B cell (primary cell): Measurements from ENCODE around the gene IL17RE. TPM values are rescaled to one million over a fixed set of nuclear protein-coding genes. Genes with fewer than 3 reads are reported as not detected.
"Not testable (repeated sequence)": the region's sequence is repeated elsewhere in the genome, so short reads cannot be mapped to it uniquely, and the experiment has no call there.

ENCODE experiments used
- ATAC-seq: fragments of 200-7000 bp; cut with Tn5 transposase; one replicate; pipeline ENCODE4 v1.10.0; 2021; ENCODE audit warnings: low read depth, mild to moderate bottlenecking, moderate number of reproducible peaks, moderate library complexity
- CTCF ChIA-PET: fragments of 350-600 bp; sonication (Branson Sonifier 250); formaldehyde crosslinking; loops from one replicate; lab custom pipeline; 2021; ENCODE audit warnings: antibody characterized with exemption, inconsistent platforms; lab: Charles Lee
- POLR2A ChIA-PET: fragments of 350-600 bp; sonication (Branson Sonifier 250); formaldehyde crosslinking; loops from one replicate; lab custom pipeline; 2021; ENCODE audit warnings: antibody characterized with exemption; lab: Charles Lee
- DNase-seq: peaks from one replicate; pipeline ENCODE4 v3.0.0; 2013
- H2AFZ ChIP-seq: 2 replicates; pipeline ENCODE4 v1.6.1; 2012; ENCODE audit warnings: mild to moderate bottlenecking, low read depth, low read length; ENCODE audit not compliant: insufficient read depth, poor library complexity, severe bottlenecking
- H3K27ac ChIP-seq, 2 donors: 1 replicate in 1 of 2; 2 replicates in 1 of 2; pipeline ENCODE4 v1.5.1; 2012 to 2013; ENCODE audit warnings: low read length in 2 of 2, mild to moderate bottlenecking in 2 of 2, moderate library complexity in 1 of 2
- H3K27me3 ChIP-seq, 4 experiments: fragments of 200-600 bp in 1 of 4; sonication (generic) in 1 of 4; replicated peaks in 1 of 4; 1 replicate in 2 of 4; 2 replicates in 2 of 4; pipeline versions ENCODE4 v1.6.1 to v1.7.0; 2013 to 2016; ENCODE audit warnings: low read length in 3 of 4, mild to moderate bottlenecking in 2 of 4, mixed read lengths in 1 of 4, moderate library complexity in 1 of 4; ENCODE audit not compliant: insufficient read depth in 4 of 4, control insufficient read depth in 3 of 4; ENCODE audit errors: control extremely low read depth in 1 of 4
- H3K36me3 ChIP-seq, 2 experiments: replicated peaks in 1 of 2; 1 replicate in 1 of 2; 2 replicates in 1 of 2; pipeline versions ENCODE4 v1.6.1 to v1.7.1; 2013; ENCODE audit warnings: low read length in 1 of 2; ENCODE audit not compliant: insufficient read depth in 2 of 2, control insufficient read depth in 1 of 2; ENCODE audit errors: control extremely low read depth in 1 of 2, extremely low read depth in 1 of 2
- H3K4me1 ChIP-seq, 2 donors: fragments of 200-600 bp in 1 of 2; sonication (generic) in 1 of 2; 1 replicate in 1 of 2; 2 replicates in 1 of 2; pipeline versions ENCODE4 v1.5.1 to v1.6.1; 2013 to 2017; ENCODE audit warnings: low read length in 2 of 2; ENCODE audit not compliant: control insufficient read depth in 2 of 2, insufficient read depth in 2 of 2
- H3K4me2 ChIP-seq: replicated peaks from 2 replicates; pipeline ENCODE3; 2012; ENCODE audit warnings: mild to moderate bottlenecking, low read depth, low read length; ENCODE audit not compliant: poor library complexity, severe bottlenecking
- H3K4me3 ChIP-seq, 5 experiments: fragments of 200-600 bp in 1 of 5; sonication (generic) in 1 of 5; 1 replicate in 3 of 5; 2 replicates in 2 of 5; pipeline versions ENCODE4 v1.5.1 to v1.7.0; 2011 to 2016; ENCODE audit warnings: low read length in 4 of 5, mild to moderate bottlenecking in 4 of 5, low read depth in 2 of 5, control low read depth in 1 of 5, moderate library complexity in 1 of 5; ENCODE audit not compliant: insufficient read depth in 1 of 5; ENCODE audit errors: control extremely low read depth in 1 of 5, extremely low read depth in 1 of 5
- H3K79me2 ChIP-seq: fragments of 200-600 bp; sonication (generic); one replicate; pipeline ENCODE4 v1.6.0; 2016; ENCODE audit warnings: low read length; ENCODE audit not compliant: control insufficient read depth, insufficient read depth
- H3K9ac ChIP-seq: fragments of 200-600 bp; sonication (generic); 2 replicates; pipeline ENCODE4 v1.6.1; 2017; ENCODE audit warnings: mild to moderate bottlenecking, low read length, moderate library complexity
- H3K9me3 ChIP-seq, 3 donors: one replicate each; pipeline versions ENCODE4 v1.6.1 to v1.7.1; 2013; ENCODE audit warnings: low read length in 2 of 3; ENCODE audit not compliant: control insufficient read depth in 2 of 3, insufficient read depth in 1 of 3; ENCODE audit errors: control extremely low read depth in 1 of 3
- H4K20me1 ChIP-seq: 2 replicates; pipeline ENCODE4 v1.6.0; 2012; ENCODE audit warnings: mild to moderate bottlenecking, low read length; ENCODE audit not compliant: insufficient read depth, control insufficient read depth, poor library complexity, severe bottlenecking
- H3K27ac Mint-ChIP-seq: one replicate; pipeline ENCODE4 v1.8.0; 2021; ENCODE audit warnings: mixed read lengths
- H3K27me3 Mint-ChIP-seq: one replicate; pipeline ENCODE4 v1.8.0; 2021; ENCODE audit warnings: mixed read lengths
- H3K4me1 Mint-ChIP-seq: one replicate; pipeline ENCODE4 v1.8.0; 2021; ENCODE audit warnings: mixed read lengths
- H3K4me3 Mint-ChIP-seq: one replicate; pipeline ENCODE4 v1.8.0; 2021; ENCODE audit warnings: mixed read lengths
- H3K9me3 Mint-ChIP-seq: one replicate; pipeline ENCODE4 v1.8.0; 2022; ENCODE audit warnings: mixed read lengths; ENCODE audit not compliant: insufficient read depth
- EZH2 ChIP-seq: IDR thresholded peaks from 2 replicates; pipeline ENCODE4 v1.6.1; 2012; ENCODE audit warnings: borderline replicate concordance, low read depth, mild to moderate bottlenecking, moderate library complexity, low read length; ENCODE audit not compliant: insufficient read depth, poor library complexity, severe bottlenecking
- WGBS: methylation state at CpG from one replicate; pipeline ENCODE4 v1.1.5; 2013; ENCODE audit warnings: missing lambda C conversion rate; ENCODE audit not compliant: insufficient coverage; 5-methylcytosine and 5-hydroxymethylcytosine counted together
- intact Hi-C: fragments of 100-400 bp; cut with micrococcal nuclease; formaldehyde crosslinking; loops from one replicate; pipeline ENCODE4 v1.10.0; 2022
- polyA plus RNA-seq: library from polyadenylated mRNA; depleted of rRNA; stranded (reverse); fragments of >200 nt; gene quantifications from 2 replicates; pipeline ENCODE4 v1.2.3, GENCODE V29; 2012
- total RNA-seq, 2 donors: library from RNA; stranded (reverse); fragments of 120-200 nt in 1 of 2; gene quantifications; 1 replicate in 1 of 2; 2 replicates in 1 of 2; pipeline versions ENCODE4 v1.2.3 to v1.2.4, GENCODE V29; 2013 to 2022
- TF ChIP-seq, protein P1 (sequence below): fragments of 200-600 bp; IDR thresholded peaks from one replicate; pipeline ENCODE4 v1.8.0; 2022; ENCODE audit warnings: antibody characterized with exemption, mild to moderate bottlenecking

Gene IL17RE
- total and polyA plus RNA-seq, 2 donors (not counting 1 experiment from before 2014, with no cell fraction given): 0.37 TPM; not detected in 1

GRCh38 chr3:9864200-9864927 is 38.3 kb upstream of the IL17RE start:
- H3K4me2 ChIP-seq: no peak overlapping the region
- no peak for DNase-seq
- H3K27me3 ChIP-seq: peaks cover 0 to 22% (median 6%) of the 10 kb centered on the region in 4 experiments
- TF ChIP-seq, protein P1, sequence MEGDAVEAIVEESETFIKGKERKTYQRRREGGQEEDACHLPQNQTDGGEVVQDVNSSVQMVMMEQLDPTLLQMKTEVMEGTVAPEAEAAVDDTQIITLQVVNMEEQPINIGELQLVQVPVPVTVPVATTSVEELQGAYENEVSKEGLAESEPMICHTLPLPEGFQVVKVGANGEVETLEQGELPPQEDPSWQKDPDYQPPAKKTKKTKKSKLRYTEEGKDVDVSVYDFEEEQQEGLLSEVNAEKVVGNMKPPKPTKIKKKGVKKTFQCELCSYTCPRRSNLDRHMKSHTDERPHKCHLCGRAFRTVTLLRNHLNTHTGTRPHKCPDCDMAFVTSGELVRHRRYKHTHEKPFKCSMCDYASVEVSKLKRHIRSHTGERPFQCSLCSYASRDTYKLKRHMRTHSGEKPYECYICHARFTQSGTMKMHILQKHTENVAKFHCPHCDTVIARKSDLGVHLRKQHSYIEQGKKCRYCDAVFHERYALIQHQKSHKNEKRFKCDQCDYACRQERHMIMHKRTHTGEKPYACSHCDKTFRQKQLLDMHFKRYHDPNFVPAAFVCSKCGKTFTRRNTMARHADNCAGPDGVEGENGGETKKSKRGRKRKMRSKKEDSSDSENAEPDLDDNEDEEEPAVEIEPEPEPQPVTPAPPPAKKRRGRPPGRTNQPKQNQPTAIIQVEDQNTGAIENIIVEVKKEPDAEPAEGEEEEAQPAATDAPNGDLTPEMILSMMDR: no peak
- TF ChIP-seq EZH2: no peak
- no peak overlapping the region for H3K27ac Mint-ChIP-seq
- peaks cover 6 to 8% of the 10 kb centered on the region in 2 donors for H3K4me1 ChIP-seq
- no peaks in the 10 kb centered on the region for H3K36me3 ChIP-seq
- peaks cover 5% of the 10 kb centered on the region for H3K27me3 Mint-ChIP-seq
- ChIA-PET CTCF (interaction anchor here (1.2 kb wide), 1 partner anchor 84 kb away, joined by 4 read pairs; no protein-coding TSS in a partner anchor), POLR2A (no interaction called here)
- H3K9me3 Mint-ChIP-seq: no peaks in the 10 kb centered on the region
- H2AFZ ChIP-seq: no peak overlapping the region
- ATAC-seq: no peak
- H3K9ac ChIP-seq: no peak overlapping the region
- intact Hi-C loops: no loop called here
- no peaks in the 10 kb centered on the region for H3K79me2 ChIP-seq
- no peaks in the 10 kb centered on the region for H3K4me1 Mint-ChIP-seq
- no peak overlapping the region for H3K27ac ChIP-seq
- H4K20me1 ChIP-seq: no peaks in the 10 kb centered on the region
- H3K4me3 ChIP-seq: no peak overlapping the region
- no peaks in the 10 kb centered on the region for H3K9me3 ChIP-seq
- 88% methylated on average over 14 of the region's 16 CpGs for WGBS
- no peak overlapping the region for H3K4me3 Mint-ChIP-seq

- H3K27me3 ChIP-seq: peaks cover 0 to 22% (median 6%) of the 10 kb centered on the region in 4 experiments
- ATAC-seq, H3K79me2 ChIP-seq, H3K9ac ChIP-seq, DNase-seq, H3K4me2 ChIP-seq, intact Hi-C loops, H3K9me3 Mint-ChIP-seq, H2AFZ ChIP-seq, H3K27me3 Mint-ChIP-seq, H3K27ac ChIP-seq, H3K36me3 ChIP-seq, H3K27ac Mint-ChIP-seq, H3K4me1 Mint-ChIP-seq, H3K4me3 ChIP-seq, H3K9me3 ChIP-seq, POLR2A ChIA-PET, H3K4me3 Mint-ChIP-seq, H4K20me1 ChIP-seq, H3K4me1 ChIP-seq: not testable (repeated sequence)
- CTCF ChIA-PET: interaction anchor here (1.2 kb wide), 1 partner anchor 85 kb away, joined by 4 read pairs; no protein-coding TSS in a partner anchor
- 98% methylated on average over 9 of the region's 10 CpGs for WGBS
These were observed 37.5 kb upstream of the IL17RE start for GRCh38 chr3:9865125-9865637.
